ENCODE data around the gene IFT25. TPM values are rescaled to one million over a fixed set of nuclear protein-coding genes. Genes with fewer than 3 reads are reported as not detected.
"Not testable (repeated sequence)": the region's sequence is repeated elsewhere in the genome, so short reads cannot be mapped to it uniquely, and the experiment has no call there.

The IFT25 gene
- 23.5 and 30.2 TPM in 2 replicates for total RNA-seq

- H3K4me3 ChIP-seq (ENCODE audit: low read depth, low read length): peak within 1 kb of the TSS; percentile 96
- peak; percentile 98 for DNase-seq (ENCODE audit: low read depth)
- no peak for TF ChIP-seq CTCF (IDR thresholded peaks at IDR 0.05; ENCODE audit: insufficient read depth, low read depth, low read length)
These were observed at the start of gene IFT25 for GRCh38 chr1:53945433-53946251. TSS of gene IFT25 (minus strand) at chr1:53945699. CDS start at chr1:53940082, 5,617 bp downstream.

GRCh38 chr1:53994516-53994915, 49.0 kb upstream of the IFT25 start:
- H3K4me3 ChIP-seq (ENCODE audit: low read depth, low read length); DNase-seq (ENCODE audit: low read depth): not testable (repeated sequence)

DNA sequence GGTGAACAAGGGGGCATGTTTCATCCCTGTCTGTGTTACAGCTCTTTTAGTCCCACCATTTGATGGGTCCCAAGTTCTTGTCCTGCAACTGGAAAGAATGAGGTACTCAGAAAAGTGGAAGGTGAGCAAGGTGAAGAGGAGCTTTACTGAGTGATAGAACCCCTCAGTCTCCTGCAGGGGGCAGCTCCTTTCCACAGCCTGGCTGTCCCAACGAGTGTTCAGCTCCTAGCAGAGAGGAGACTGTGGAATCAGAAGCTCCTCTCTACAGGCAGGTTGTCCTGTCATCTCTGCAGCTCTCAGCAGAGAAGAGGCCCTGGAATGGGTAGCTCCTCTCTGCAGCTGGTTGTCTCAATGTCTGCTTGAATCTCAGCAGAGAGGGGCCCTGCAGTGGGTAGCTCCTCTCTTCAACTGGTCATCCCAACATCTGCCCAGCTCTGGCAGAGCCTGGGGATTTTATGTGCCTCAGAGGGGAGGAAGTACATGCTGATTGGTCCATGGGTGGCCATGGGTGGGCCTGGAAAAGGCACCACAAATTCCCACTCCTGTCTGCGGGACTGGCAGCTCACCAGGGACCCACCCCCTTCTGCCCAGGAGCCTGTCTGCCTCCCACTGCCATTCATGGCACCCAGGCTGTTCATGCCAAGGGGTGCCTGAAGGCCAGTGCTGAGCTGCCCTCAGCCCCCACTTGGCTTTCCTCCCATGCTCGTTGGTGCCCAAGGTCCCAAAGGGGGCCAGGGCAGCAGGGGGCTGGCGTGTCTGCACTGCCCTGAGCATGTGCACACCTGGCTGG, 46.8 kb upstream of the IFT25 start:
- TF ChIP-seq CTCF (IDR thresholded peaks at IDR 0.05; ENCODE audit: insufficient read depth, low read depth, low read length): peak; percentile 46
- peak; percentile 12 for DNase-seq (ENCODE audit: low read depth)
- no peak overlapping the region for H3K4me3 ChIP-seq (ENCODE audit: low read depth, low read length)

GRCh38 chr1:53987880-53988279, 42.4 kb upstream of the IFT25 start:
- no peak for TF ChIP-seq CTCF (IDR thresholded peaks at IDR 0.05; ENCODE audit: insufficient read depth, low read depth, low read length)
- H3K4me3 ChIP-seq (ENCODE audit: low read depth, low read length): no peak overlapping the region
- peak; percentile 54 for DNase-seq (ENCODE audit: low read depth)

GRCh38 chr1:53986458-53986857, 41.0 kb upstream of the IFT25 start:
- DNase-seq (ENCODE audit: low read depth): no peak
- no peak for TF ChIP-seq CTCF (IDR thresholded peaks at IDR 0.05; ENCODE audit: insufficient read depth, low read depth, low read length)
- no peak overlapping the region for H3K4me3 ChIP-seq (ENCODE audit: low read depth, low read length)

DNA sequence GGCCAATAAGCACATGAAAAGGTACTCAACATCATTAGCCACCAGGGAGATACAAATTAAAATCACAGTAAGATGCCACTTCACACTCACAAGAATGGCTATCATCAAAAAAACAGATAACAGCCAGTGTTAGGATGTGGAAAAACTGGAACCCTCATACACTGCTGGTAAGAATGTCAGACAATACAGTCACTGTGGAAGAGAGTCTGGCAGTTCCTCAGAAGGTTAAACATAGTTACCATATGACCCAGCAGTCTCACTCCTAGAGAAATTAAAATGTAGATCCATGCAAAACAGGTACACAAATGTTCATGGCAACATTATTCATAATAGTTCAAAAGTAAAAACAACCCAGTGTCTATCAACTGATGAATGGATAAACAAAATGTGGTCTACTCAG, 39.2 kb upstream of the IFT25 start:
- H3K4me3 ChIP-seq (ENCODE audit: low read depth, low read length): no peak overlapping the region
- no peak for TF ChIP-seq CTCF (IDR thresholded peaks at IDR 0.05; ENCODE audit: insufficient read depth, low read depth, low read length)
- DNase-seq (ENCODE audit: low read depth): no peak

DNA sequence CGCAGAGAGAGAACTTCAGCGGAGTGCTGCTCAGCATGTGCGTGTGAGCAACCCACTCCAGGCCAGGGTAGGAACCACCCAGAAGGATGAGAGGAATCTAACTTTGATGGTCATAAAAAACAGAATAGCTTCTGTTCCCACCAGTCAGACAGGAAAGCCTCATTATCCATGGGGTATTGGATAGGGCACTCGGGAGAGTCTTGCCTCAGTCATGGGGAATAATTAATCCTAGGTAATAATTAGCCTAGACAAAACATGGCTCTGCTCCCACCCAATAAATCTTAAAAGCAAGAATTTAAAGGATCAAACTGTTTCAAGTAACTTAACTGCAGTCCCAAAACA, 37.2 kb upstream of the IFT25 start:
- TF ChIP-seq CTCF (IDR thresholded peaks at IDR 0.05; ENCODE audit: insufficient read depth, low read depth, low read length): no peak
- H3K4me3 ChIP-seq (ENCODE audit: low read depth, low read length): peak overlapping the region; percentile 42
- DNase-seq (ENCODE audit: low read depth): no peak
